ENCODE results near the gene CNNM1.

GRCh38 chr10:99344715-99345114 is 15.6 kb downstream of the CNNM1 start:
- TF ChIP-seq CTCF (IDR thresholded peaks at IDR 0.05), result no peak
- no peak for TF ChIP-seq POLR2A (IDR thresholded peaks at IDR 0.05)
